GM18505 (cell line): ENCODE data around the gene FAM161B.
"Not testable (repeated sequence)": the region's sequence is repeated elsewhere in the genome, so short reads cannot be mapped to it uniquely, and the experiment has no call there.

Experiments used
- ATAC-seq: cut with Tn5 transposase; IDR thresholded peaks from one replicate; pipeline ENCODE4 v1.9.1; 2021; ENCODE audit not compliant: unreplicated experiment
- POLR2A ChIP-seq: IDR thresholded peaks from 4 replicates; pipeline ENCODE4 v1.6.1; 2011; ENCODE audit warnings: borderline replicate concordance; ENCODE audit not compliant: insufficient read depth, insufficient read length; ENCODE audit errors: extremely low read depth

FAM161B gene

DNA sequence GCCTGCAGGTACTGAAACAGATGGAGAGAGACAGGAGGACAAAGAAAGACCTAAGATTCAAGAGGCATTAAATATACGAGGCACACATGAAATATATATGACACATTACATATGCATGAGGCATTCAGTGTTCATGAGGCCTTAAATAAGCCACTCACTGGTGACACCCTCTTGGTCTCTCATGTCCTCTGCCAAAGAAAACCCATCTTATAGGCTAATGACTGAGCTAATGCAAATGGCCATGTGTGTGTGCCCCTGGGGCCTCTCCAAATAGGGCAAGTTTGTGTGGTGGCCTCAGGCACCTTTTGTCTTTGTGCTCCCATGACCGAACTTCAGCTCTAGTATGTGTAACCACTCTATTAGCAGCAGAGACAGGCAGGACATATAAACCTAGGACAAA lies 19.0 kb upstream of the FAM161B start:
- TF ChIP-seq POLR2A: no peak

DNA sequence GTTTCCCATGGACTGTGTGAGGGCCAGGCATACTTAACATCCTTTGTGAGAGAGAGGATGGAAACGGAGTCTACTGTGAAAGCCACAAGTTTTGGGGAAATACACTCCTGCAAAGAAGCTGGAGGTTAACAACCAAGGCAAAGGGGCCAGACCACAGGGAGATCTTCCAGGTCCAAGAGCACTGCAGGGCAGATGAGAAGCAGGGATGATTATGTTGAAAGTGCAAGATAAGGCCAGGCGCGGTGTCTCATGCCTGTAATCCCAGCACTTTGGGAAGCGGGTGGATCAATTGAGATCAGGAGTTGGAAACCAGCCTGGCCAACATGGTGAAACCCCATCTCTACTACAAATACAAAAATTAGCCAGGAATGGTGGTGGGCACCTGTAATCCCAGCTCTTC lies 15.3 kb upstream of the FAM161B start:
- no peak for ATAC-seq
- no peak for TF ChIP-seq POLR2A

More for the DNA sequence above, 19.0 kb upstream of the FAM161B start:
- no peak for ATAC-seq

DNA sequence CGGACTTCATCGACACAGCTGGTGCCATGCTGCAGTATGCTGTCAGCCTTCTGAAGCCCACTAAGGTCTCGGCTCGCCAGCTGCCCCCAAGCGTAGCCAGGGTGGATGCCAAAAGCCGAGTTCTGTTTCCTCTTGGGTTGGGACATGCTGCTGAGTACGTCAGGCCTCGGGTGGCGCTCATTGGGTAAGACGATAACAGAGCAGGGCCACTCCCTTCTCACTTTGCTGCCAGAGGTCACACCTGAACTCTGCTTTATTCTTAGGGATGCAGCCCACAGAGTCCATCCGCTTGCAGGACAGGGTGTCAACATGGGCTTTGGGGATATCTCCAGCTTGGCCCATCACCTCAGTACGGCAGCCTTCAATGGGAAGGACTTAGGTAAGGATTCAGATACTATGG lies 11.3 kb upstream of the FAM161B start:
- ATAC-seq: no peak
- no peak for TF ChIP-seq POLR2A

DNA sequence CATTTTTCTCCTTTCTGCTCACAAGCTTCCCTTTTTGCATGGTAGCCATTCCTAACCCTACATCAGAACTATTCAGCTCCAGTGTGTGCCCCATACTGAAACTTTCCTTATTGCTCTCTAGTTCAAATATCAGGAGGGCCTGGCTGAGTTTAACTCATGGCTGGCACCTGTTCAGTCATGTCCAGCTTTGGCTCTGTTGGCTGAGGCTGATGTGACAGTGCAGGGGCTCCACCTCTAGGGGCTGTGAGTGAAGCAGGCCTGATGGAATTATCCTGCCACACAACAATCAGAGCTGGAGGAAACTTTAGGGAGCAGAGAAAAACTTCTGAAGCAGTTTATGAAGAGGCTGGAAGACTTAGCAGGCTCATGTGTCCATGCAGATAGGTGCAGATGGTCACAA lies 8.7 kb upstream of the FAM161B start:
- ATAC-seq: no peak
- no peak for TF ChIP-seq POLR2A

DNA sequence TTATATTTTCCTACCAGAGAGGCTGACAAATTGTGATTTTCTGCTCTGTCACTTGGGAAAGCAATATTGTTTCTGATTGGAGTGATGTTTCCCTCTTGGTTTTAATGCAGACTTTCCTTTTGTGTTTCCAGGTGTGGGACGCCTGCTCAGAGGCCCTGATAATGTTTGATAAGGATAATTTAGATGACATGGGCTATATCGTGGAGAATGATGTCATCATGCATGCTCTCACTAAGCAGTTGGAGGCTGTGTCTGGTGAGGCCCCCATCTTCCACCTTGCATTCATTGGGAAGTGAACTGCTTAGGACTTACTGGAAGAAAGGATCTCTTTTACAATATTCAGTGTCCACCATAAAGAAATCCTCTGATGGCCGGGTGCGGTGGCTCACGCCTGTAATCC lies 5.8 kb upstream of the FAM161B start:
- no peak for ATAC-seq
- no peak for TF ChIP-seq POLR2A

DNA sequence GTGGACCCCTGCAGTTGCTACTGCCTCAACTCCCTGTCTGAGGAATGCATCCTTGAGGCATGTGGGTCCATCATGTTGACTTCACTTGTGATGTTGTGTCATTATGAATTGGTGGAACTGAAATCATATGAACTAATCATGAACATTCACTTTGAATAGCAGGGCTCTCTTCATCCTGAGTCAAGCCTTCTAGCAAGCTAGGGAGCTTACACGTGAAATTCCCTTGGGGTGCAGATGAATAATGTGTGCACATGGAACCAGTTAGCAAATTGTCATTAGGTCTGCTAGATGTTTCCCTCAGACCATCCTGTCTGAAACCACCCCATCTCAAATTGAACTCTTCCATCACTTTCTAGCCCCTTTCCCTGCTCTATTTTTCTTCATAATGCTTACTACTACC lies 3.8 kb upstream of the FAM161B start:
- ATAC-seq: no peak
- TF ChIP-seq POLR2A: no peak

DNA sequence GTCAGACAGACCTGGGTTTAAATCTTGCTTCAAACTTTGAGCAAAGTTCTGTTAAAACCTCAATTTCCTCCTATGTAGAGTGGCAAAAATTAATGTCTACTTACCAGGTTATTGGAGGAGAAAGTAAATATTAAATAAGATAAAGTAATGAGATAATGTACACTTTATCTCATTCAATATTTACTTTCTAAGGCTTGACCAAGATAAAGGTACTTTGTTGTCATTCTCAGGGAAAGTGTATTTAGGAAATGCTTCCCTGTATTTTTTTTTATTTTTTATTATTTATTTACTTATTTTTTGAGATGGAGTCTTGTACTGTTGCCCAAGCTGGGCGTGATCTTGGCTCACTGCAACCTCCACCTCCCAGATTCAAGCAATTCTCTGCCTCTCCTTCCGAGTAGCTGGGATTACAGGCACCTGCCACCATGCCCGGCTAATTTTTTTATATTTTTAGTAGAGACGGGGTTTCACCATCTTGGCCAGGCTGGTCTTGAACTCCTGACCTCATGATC lies 4.7 kb downstream of the FAM161B start:
- no peak for TF ChIP-seq POLR2A
- ATAC-seq: no peak

DNA sequence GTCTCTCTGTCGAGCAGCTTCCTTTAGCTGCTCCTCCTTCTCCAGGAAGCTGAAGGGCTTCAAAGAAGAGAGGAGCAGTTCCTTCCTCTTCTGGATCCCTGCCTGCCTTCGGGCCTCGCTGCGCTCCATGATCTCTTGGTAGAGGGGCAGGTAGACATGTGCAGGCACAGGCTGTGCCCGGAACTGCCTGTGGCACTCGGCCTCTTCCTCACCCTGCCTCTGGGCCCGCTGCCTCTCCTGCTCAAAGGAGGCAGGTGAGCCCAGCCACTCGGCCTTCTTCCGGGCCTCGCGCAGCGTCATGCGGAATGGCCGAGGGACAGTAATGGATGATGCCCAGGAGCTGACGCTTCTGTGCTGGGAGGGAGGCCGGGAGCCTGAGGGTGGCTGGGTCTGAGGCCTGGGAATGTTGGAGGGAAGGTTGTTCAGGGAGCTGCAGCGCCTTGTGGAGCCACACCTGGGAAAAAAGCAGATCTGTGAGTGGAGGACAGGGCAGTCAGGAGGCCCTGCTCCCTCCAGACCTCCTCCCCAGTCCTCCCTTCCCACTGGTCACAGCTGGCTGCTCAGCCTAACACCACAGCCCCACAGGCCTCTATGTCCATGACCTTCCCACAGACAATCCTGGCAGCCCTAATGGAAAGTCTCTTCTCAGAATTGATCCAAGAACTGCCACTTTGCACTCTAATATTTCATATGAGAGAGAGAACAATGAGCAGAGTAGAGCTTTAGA lies 5.3 kb downstream of the FAM161B start:
- TF ChIP-seq POLR2A: no peak

DNA sequence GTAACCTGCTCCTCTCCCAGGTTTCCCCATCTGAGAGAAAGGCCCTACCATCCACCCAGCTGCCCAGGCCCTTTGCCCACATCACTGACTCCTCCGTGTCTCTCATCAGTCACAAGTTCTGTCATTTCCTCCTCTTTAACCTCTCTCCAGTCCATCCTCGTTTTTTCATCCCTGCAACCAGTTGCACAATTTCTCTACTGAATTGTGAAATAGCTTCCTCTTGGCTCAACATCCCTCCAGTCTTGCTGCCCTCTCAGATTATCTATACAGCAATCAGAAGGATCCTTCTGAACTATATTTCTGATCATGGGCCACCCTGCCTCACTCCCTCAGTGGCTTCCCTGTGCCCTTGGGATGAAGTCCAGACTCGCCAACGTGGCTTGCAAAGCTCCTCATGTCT lies 6.8 kb downstream of the FAM161B start:
- TF ChIP-seq POLR2A: no peak
- ATAC-seq: no peak

More for the DNA sequence above, 5.3 kb downstream of the FAM161B start:
- ATAC-seq: no peak

DNA sequence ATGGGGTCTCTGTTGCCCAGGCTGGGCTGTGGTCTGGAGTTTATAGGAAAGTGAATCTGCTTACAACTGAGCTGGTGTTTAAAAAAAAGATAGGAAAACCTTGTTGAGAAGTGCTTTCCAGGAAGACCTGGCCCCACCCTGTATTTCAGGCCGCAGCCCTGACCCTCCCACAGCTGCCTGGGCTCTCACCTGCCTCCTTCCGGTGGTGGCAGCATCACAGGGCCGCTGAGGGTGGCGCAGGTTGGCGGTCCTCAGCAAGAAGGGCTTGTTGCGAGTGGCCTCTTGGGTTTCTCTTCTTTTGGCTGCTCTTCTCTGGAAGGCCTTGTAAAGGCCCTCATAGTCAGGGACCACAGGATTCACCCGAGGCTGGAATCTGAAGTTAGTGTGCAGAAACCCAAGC lies 7.7 kb downstream of the FAM161B start:
- no peak for ATAC-seq
- no peak for TF ChIP-seq POLR2A

DNA sequence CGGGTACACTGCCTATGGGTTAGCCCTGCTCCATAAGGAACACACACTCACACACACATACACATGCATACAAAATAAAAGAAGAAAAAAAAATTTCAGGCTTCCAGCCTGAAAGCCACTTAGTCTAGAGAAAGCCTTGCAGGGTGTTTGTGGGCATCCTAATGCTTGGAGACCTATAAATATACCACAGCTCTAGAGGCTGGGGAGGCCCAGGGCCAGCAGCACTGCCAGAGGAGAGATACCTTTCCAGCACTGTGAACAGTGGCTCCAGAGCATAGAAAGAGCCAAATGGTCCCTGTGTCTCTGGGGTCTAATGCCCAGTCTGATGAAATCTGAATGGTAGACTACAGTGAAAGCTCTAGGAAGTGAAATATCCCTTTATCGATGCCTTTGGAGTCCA lies 12.9 kb downstream of the FAM161B start:
- no peak for ATAC-seq
- no peak for TF ChIP-seq POLR2A

DNA sequence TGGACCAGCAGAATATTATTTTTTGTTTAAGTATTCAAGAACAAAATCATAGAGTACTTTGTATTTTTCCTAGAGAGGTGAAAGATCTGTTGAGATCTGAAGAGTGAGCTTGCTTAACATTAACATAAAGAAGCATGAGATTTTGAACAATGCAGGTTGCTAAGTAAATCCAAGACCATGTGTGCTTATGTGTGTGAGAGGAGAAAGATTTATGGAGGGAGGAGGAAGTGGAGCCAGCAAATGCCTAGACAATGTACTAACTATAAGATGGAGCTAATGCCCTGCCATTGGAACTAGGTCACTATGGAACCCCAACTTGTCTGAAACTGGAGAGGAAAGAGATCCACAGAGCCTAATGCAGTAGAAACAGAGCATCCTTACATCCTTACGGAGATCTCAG lies 13.3 kb downstream of the FAM161B start:
- ATAC-seq: no peak
- no peak for TF ChIP-seq POLR2A

DNA sequence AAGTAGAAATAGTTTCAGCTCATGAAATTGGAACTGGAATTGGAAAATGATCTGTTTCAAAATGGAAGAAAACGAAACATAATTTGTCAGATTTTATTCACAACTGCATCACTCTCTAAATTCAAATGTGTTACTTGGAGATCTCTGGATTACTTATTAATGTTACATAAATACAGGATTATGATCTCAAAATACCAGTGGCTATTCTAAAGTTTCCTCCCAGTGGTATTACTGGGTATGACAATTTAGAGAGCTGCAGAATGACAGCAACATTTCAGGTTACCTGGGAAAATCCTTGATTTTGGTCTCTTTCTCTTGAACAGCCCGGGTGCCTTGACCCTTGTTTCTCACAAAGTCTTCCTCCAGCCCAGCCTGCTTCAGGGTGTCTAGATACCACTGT lies 14.2 kb downstream of the FAM161B start:
- no peak for ATAC-seq

DNA sequence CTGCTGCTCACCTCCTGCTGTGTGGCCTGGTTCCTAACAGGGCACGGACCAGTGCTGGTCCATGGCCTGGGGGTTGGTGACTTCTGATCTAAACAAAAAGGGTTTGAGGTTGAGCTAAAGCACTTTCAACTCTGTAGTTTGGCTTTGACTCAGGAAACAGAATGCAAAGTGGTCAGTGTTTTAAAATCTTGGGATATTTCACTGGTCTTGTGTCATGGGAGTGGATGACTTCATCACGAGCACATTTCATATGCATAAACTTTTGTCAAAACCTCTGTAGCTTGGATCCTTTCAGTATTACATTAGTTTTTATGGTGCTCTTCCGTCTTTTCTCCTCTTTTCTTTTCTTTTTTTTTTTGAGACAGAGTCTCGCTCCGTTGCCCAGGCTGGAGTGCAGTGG lies 25.6 kb downstream of the FAM161B start:
- ATAC-seq: no peak
- TF ChIP-seq POLR2A: no peak

More for the DNA sequence above, 14.2 kb downstream of the FAM161B start:
- TF ChIP-seq POLR2A: no peak

DNA sequence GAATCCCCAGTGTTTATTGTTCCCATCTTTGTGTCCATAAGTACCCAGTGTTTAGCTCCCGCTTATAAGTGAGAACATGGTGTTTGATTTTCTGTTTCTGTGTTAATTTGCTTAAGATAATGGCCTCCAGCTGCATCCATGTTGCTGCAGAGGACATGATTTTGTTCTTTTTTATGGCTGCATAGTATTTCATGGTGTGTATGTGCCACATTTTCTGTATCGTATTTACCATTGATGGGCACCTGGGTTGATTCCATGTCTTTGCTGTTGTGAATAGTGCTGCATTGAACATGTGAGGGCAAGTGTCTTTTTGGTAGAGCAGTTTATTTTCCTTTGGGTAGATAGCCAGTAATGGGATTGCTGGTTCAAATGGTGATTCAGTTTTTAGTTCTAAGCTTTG lies 30.4 kb downstream of the FAM161B start:
- not testable (repeated sequence) for ATAC-seq
